Measurements from ENCODE around the gene HRAS. TPM values are rescaled to one million over a fixed set of nuclear protein-coding genes. Genes with fewer than 3 reads are reported as not detected.

Gene HRAS
- polyA plus RNA-seq, 1 of the 3 experiments (the other 2 are of a cell fraction) = 217 TPM

DNA sequence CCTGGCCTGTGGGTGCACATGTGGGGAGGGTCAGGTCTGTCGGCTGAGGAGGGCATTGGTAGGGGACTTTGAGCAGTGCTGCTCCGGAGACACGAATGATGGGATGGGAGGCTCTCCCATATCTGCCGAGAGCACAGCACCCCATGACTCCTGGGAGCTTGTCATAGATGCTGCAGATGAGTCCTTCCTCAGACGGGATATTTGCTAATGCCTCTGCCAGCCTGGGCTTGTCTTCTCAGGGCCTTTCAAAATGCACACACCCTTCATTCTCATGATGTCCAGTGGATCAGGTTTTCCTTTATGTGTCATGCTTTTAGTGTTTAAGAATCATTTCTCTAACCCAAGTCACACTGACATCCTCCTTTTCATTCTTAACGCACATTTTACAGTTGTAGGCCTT lies 20.2 kb downstream of the HRAS start (continued):
- TF ChIP-seq, protein P1, sequence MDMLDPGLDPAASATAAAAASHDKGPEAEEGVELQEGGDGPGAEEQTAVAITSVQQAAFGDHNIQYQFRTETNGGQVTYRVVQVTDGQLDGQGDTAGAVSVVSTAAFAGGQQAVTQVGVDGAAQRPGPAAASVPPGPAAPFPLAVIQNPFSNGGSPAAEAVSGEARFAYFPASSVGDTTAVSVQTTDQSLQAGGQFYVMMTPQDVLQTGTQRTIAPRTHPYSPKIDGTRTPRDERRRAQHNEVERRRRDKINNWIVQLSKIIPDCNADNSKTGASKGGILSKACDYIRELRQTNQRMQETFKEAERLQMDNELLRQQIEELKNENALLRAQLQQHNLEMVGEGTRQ (IDR thresholded peaks at IDR 0.05; ENCODE audit: borderline replicate concordance, low read depth, low read length) = no peak

DNA sequence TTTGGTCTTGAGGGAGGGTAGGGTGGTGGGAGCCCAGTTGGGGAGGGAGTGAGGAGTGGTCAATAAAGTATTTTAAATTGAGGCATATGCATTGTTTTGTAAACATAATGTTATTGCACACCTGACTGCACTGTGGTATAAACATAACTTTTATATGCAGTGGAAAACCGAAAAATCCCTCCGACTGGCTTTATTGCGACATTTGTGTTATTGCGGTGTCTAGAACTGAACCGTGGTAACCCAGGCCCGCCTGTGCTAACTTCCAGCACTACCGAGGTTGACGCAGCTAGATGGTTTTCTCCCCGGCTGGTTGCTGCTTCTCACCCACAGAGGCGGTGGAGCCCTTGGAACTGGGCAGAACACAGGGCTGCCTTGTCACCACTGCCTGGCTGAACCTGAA lies 20.8 kb downstream of the HRAS start:
- Histone ChIP-seq H4K20me1 (ENCODE audit: insufficient read depth) (no peaks in the 10 kb centered on the region), H3K4me1 (ENCODE audit: control insufficient read depth in 1 of 2, insufficient read depth in 2 of 2, low read depth in 1 of 2, low read length in 1 of 2) (no peaks in the 10 kb centered on the region; a peak in 1 of 4 replicates), H2AFZ (ENCODE audit: low read depth) (no peak overlapping the region), H3K27ac (ENCODE audit: low read depth in 2 of 2, low read length in 1 of 2) (no peak overlapping the region), H3K9me3 (peaks cover 7% of the 10 kb centered on the region; the same call in 1 of the 2 replicates), H3K4me3 (ENCODE audit: low read depth in 2 of 2, low read length in 1 of 2) (no peak overlapping the region), H3K9me2 (no peaks in the 10 kb centered on the region), H3K36me3 (replicated peaks in 1 of 2; ENCODE audit: control insufficient read depth in 1 of 2, insufficient read depth in 2 of 2, low read length in 1 of 2) (peaks cover 2 to 34% of the 10 kb centered on the region in 2 experiments), H3K4me2 (no peak overlapping the region), H3F3A (replicated peaks; ENCODE audit: insufficient read depth) (peaks cover 4% of the 10 kb centered on the region), H3K27me3 (ENCODE audit: insufficient read depth) (no peaks in the 10 kb centered on the region), H3K9ac (no peak overlapping the region), H3K79me2 (ENCODE audit: insufficient read depth) (no peaks in the 10 kb centered on the region)
- WGBS (ENCODE audit: low lambda C conversion rate) = 93% methylated on average over 10 of the region's 10 CpGs
- TF ChIP-seq TAF1 (IDR thresholded peaks at IDR 0.05; ENCODE audit: borderline replicate concordance, low read depth, low read length) (no peak), FOXM1 (IDR thresholded peaks at IDR 0.05; ENCODE audit: low read depth) (no peak), SMC3 (IDR thresholded peaks at IDR 0.05; ENCODE audit: low read depth, low read length) (no peak), TEAD4 (IDR thresholded peaks at IDR 0.05; ENCODE audit: borderline replicate concordance, insufficient read depth) (no peak), NRF1 (IDR thresholded peaks at IDR 0.05; ENCODE audit: low read depth, low read length) (no peak), EP300 (IDR thresholded peaks at IDR 0.05; ENCODE audit: borderline replicate concordance in 1 of 2, low read depth in 1 of 2, low read length in 1 of 2) (no peak), CHD2 (IDR thresholded peaks at IDR 0.05; ENCODE audit: low read length, partially characterized antibody) (no peak), RAD21 (IDR thresholded peaks at IDR 0.05; ENCODE audit: low read length) (no peak)
- TF ChIP-seq, protein P2, sequence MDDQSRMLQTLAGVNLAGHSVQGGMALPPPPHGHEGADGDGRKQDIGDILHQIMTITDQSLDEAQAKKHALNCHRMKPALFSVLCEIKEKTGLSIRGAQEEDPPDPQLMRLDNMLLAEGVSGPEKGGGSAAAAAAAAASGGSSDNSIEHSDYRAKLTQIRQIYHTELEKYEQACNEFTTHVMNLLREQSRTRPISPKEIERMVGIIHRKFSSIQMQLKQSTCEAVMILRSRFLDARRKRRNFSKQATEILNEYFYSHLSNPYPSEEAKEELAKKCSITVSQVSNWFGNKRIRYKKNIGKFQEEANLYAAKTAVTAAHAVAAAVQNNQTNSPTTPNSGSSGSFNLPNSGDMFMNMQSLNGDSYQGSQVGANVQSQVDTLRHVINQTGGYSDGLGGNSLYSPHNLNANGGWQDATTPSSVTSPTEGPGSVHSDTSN (IDR thresholded peaks at IDR 0.05) = no peak
- no peak for DNase-seq
- CTCF ChIA-PET = interaction anchor here (1.4 kb wide), 1 partner anchor 66 kb away, joined by 3 read pairs; no protein-coding TSS in a partner anchor
- POLR2A ChIA-PET = no interaction called here

DNA sequence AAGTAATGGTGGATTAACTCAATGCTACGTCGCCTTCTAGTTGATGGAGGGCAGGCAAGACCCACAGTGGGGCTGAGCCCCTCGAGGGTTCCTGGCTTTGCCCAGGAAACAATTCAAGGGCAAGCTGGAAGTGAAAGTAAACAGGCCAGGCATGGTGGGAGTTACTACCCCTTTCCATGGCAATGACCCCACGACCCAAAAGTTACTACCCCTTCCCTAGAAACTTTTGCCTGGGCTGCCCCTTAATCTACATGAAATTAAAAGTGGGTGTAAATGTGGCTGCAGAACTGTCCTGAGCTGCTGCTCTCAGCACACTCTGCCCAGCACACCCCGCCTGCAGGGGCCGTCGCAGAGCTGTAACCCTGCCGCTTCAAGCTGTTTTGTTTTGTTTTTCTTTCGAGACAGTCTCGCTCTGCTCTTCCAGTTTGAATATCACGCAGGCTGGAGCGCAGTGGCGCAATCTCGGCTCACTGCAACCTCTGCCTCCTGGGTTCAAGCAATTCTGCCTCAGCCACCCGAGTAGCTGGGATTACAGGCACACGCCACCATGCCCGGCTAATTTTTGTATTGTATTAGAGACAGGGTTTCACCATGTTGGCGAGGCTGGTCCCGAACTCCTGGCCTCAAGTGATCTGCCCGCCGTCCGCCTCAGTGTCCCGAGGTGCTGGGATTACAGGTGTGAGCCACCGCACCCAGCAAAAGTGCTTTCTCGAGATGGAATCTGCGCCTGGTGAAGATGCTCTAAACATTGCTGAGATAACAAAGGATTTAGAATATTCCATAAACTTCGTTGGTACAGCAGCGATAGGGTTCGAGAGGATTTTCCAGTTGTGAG lies 22.4 kb downstream of the HRAS start:
- H3K9me2 ChIP-seq = no peaks in the 10 kb centered on the region
- WGBS (ENCODE audit: low lambda C conversion rate) = 87% methylated on average over 29 of the region's 29 CpGs
- H3K9ac ChIP-seq = no peak overlapping the region
- no peak overlapping the region for H3K27ac ChIP-seq (ENCODE audit: low read depth in 2 of 2, low read length in 1 of 2)
- H3F3A ChIP-seq (replicated peaks; ENCODE audit: insufficient read depth) = no peaks in the 10 kb centered on the region
- peaks cover 7% of the 10 kb centered on the region; the same call in 1 of the 2 replicates for H3K9me3 ChIP-seq
- DNase-seq = no peak
- H3K79me2 ChIP-seq (ENCODE audit: insufficient read depth) = peaks cover 13% of the 10 kb centered on the region
- H3K4me1 ChIP-seq (ENCODE audit: control insufficient read depth in 1 of 2, insufficient read depth in 2 of 2, low read depth in 1 of 2, low read length in 1 of 2) = peaks cover 0 to 2% of the 10 kb centered on the region in 2 experiments; a peak in 1 of 4 replicates
- no peak overlapping the region for H3K4me2 ChIP-seq
- no peaks in the 10 kb centered on the region for H4K20me1 ChIP-seq (ENCODE audit: insufficient read depth)
- peaks cover 4 to 37% of the 10 kb centered on the region in 2 experiments for H3K36me3 ChIP-seq (replicated peaks in 1 of 2; ENCODE audit: control insufficient read depth in 1 of 2, insufficient read depth in 2 of 2, low read length in 1 of 2)
- H3K4me3 ChIP-seq (ENCODE audit: low read depth in 2 of 2, low read length in 1 of 2) = no peak overlapping the region
- POLR2A ChIA-PET = interaction anchor here (0.6 kb wide), 1 partner anchor 196 kb away, joined by 3 read pairs; no protein-coding TSS in a partner anchor
- H3K27me3 ChIP-seq (ENCODE audit: insufficient read depth) = no peaks in the 10 kb centered on the region
- no peak overlapping the region for H2AFZ ChIP-seq (ENCODE audit: low read depth)
- CTCF ChIA-PET = no interaction called here
- TF ChIP-seq, protein P3, sequence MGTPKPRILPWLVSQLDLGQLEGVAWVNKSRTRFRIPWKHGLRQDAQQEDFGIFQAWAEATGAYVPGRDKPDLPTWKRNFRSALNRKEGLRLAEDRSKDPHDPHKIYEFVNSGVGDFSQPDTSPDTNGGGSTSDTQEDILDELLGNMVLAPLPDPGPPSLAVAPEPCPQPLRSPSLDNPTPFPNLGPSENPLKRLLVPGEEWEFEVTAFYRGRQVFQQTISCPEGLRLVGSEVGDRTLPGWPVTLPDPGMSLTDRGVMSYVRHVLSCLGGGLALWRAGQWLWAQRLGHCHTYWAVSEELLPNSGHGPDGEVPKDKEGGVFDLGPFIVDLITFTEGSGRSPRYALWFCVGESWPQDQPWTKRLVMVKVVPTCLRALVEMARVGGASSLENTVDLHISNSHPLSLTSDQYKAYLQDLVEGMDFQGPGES (IDR thresholded peaks at IDR 0.05; ENCODE audit: low read depth, low read length) = no peak
- TF ChIP-seq SIN3A (IDR thresholded peaks at IDR 0.05; ENCODE audit: borderline replicate concordance, low read depth, low read length) = no peak
- no peak for TF ChIP-seq RCOR1 (IDR thresholded peaks at IDR 0.05; ENCODE audit: low read length)
- no peak for TF ChIP-seq NFIC (IDR thresholded peaks at IDR 0.05; ENCODE audit: borderline replicate concordance)
- no peak for TF ChIP-seq TEAD4 (IDR thresholded peaks at IDR 0.05; ENCODE audit: borderline replicate concordance, insufficient read depth)
- TF ChIP-seq, protein P4, sequence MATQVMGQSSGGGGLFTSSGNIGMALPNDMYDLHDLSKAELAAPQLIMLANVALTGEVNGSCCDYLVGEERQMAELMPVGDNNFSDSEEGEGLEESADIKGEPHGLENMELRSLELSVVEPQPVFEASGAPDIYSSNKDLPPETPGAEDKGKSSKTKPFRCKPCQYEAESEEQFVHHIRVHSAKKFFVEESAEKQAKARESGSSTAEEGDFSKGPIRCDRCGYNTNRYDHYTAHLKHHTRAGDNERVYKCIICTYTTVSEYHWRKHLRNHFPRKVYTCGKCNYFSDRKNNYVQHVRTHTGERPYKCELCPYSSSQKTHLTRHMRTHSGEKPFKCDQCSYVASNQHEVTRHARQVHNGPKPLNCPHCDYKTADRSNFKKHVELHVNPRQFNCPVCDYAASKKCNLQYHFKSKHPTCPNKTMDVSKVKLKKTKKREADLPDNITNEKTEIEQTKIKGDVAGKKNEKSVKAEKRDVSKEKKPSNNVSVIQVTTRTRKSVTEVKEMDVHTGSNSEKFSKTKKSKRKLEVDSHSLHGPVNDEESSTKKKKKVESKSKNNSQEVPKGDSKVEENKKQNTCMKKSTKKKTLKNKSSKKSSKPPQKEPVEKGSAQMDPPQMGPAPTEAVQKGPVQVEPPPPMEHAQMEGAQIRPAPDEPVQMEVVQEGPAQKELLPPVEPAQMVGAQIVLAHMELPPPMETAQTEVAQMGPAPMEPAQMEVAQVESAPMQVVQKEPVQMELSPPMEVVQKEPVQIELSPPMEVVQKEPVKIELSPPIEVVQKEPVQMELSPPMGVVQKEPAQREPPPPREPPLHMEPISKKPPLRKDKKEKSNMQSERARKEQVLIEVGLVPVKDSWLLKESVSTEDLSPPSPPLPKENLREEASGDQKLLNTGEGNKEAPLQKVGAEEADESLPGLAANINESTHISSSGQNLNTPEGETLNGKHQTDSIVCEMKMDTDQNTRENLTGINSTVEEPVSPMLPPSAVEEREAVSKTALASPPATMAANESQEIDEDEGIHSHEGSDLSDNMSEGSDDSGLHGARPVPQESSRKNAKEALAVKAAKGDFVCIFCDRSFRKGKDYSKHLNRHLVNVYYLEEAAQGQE (IDR thresholded peaks at IDR 0.05; ENCODE audit: low read depth, low read length) = no peak
